SK-N-SH treated with all-trans-retinoic acid at 6 μM for 48 hours (cell line): Measurements from ENCODE around the gene CDCA3.
A peak's percentile ranks its signal among the peaks of the same experiment; 100 is the strongest.

Experiments
- ATAC-seq: fragments of 200-7000 bp; cut with Tn5 transposase; 3 replicates; pipeline ENCODE4 v1.9.1; 2020; ENCODE audit warnings: mild to moderate bottlenecking, moderate library complexity
- ARNTL ChIP-seq: fragments of 450-650 bp; formaldehyde crosslinking; IDR thresholded peaks from 2 replicates; pipeline ENCODE4 v1.5.0; 2020; ENCODE audit warnings: low read depth, mild to moderate bottlenecking, moderate library complexity, borderline replicate concordance
- BACH2 ChIP-seq: fragments of 250-450 bp; sonication (Bioruptor Pico); IDR thresholded peaks from 2 replicates; pipeline ENCODE4 v1.9.0; 2021; ENCODE audit warnings: mild to moderate bottlenecking, borderline replicate concordance
- CSDC2 ChIP-seq: fragments of 250-450 bp; sonication (Bioruptor Pico); IDR thresholded peaks from 2 replicates; pipeline ENCODE4 v1.5.0; 2020; ENCODE audit warnings: mild to moderate bottlenecking, moderate library complexity
- CSRNP3 ChIP-seq: fragments of 250-450 bp; sonication (Bioruptor Pico); IDR thresholded peaks from 2 replicates; pipeline ENCODE4 v1.5.1; 2021; ENCODE audit warnings: mild to moderate bottlenecking, moderate library complexity
- ESRRG ChIP-seq: fragments of 250-450 bp; sonication (Bioruptor Pico); IDR thresholded peaks from 2 replicates; pipeline ENCODE4 v1.6.1; 2021; ENCODE audit warnings: mild to moderate bottlenecking
- GLIS3 ChIP-seq: fragments of 250-450 bp; sonication (Bioruptor Pico); IDR thresholded peaks from 2 replicates; pipeline ENCODE4 v1.5.0; 2020; ENCODE audit warnings: mild to moderate bottlenecking, moderate library complexity
- ISL1 ChIP-seq: fragments of 250-450 bp; sonication (Bioruptor Pico); IDR thresholded peaks from 2 replicates; pipeline ENCODE4 v2.1.2; 2022; ENCODE audit warnings: mild to moderate bottlenecking, moderate library complexity
- OSR1 ChIP-seq: fragments of 250-450 bp; sonication (Bioruptor Pico); IDR thresholded peaks from 2 replicates; pipeline ENCODE4 v1.8.0; 2022; ENCODE audit warnings: moderate library complexity, mild to moderate bottlenecking, inconsistent platforms
- PPARA ChIP-seq: fragments of 250-450 bp; sonication (Bioruptor Pico); IDR thresholded peaks from 2 replicates; pipeline ENCODE4 v1.5.0; 2020; ENCODE audit warnings: mild to moderate bottlenecking, borderline replicate concordance
- RARB ChIP-seq: fragments of 250-450 bp; sonication (Bioruptor Pico); IDR thresholded peaks from 2 replicates; pipeline ENCODE4 v1.8.0; 2021; ENCODE audit warnings: mild to moderate bottlenecking, moderate library complexity
- SNAI2 ChIP-seq: fragments of 250-450 bp; sonication (Bioruptor Pico); IDR thresholded peaks from 2 replicates; pipeline ENCODE4 v1.5.0; 2020; ENCODE audit warnings: mild to moderate bottlenecking, moderate library complexity
- TCF4 ChIP-seq: fragments of 250-450 bp; sonication (Bioruptor Pico); IDR thresholded peaks from 2 replicates; pipeline ENCODE4 v1.8.0; 2021; ENCODE audit warnings: mild to moderate bottlenecking, moderate library complexity, borderline replicate concordance
- TOX ChIP-seq: fragments of 250-450 bp; sonication (Bioruptor Pico); IDR thresholded peaks from 2 replicates; pipeline ENCODE4 v1.8.0; 2021; ENCODE audit warnings: mild to moderate bottlenecking, moderate library complexity, borderline replicate concordance
- ZC3H10 ChIP-seq: fragments of 250-450 bp; sonication (Bioruptor Pico); IDR thresholded peaks from 2 replicates; pipeline ENCODE4 v1.5.1; 2021; ENCODE audit warnings: mild to moderate bottlenecking, moderate library complexity
- ZFP30 ChIP-seq: fragments of 450-650 bp; formaldehyde crosslinking; IDR thresholded peaks from 2 replicates; pipeline ENCODE4 v1.5.0; 2022; ENCODE audit warnings: mild to moderate bottlenecking, moderate library complexity
- ZNF565 ChIP-seq: fragments of 450-650 bp; formaldehyde crosslinking; conservative IDR thresholded peaks from 2 replicates; pipeline ENCODE4 v1.5.0; 2020; ENCODE audit warnings: low read depth, mild to moderate bottlenecking, moderate library complexity
- ZNF70 ChIP-seq: fragments of 450-650 bp; formaldehyde crosslinking; IDR thresholded peaks from 2 replicates; pipeline ENCODE4 v1.5.0; 2020; ENCODE audit warnings: mild to moderate bottlenecking, moderate library complexity
- ZNF8 ChIP-seq: fragments of 450-650 bp; formaldehyde crosslinking; IDR thresholded peaks from 2 replicates; pipeline ENCODE4 v1.5.0; 2020; ENCODE audit warnings: mild to moderate bottlenecking, moderate library complexity
- TF ChIP-seq, protein P1 (sequence below): fragments of 250-450 bp; sonication (Bioruptor Pico); IDR thresholded peaks from 2 replicates; pipeline ENCODE4 v1.5.1; 2020; ENCODE audit warnings: low read depth, mild to moderate bottlenecking, moderate library complexity
- TF ChIP-seq, protein P2 (sequence below): fragments of 250-450 bp; sonication (Bioruptor Pico); IDR thresholded peaks from 2 replicates; pipeline ENCODE4 v1.5.0; 2020; ENCODE audit warnings: mild to moderate bottlenecking, moderate library complexity
- TF ChIP-seq, protein P3 (sequence below): fragments of 250-450 bp; sonication (Bioruptor Pico); IDR thresholded peaks from 2 replicates; pipeline ENCODE4 v1.8.0; 2020; ENCODE audit warnings: mild to moderate bottlenecking, moderate library complexity, borderline replicate concordance

Gene CDCA3

GRCh38 chr12:6851153-6851920 is at the start of gene CDCA3:
TSS of gene CDCA3 (minus strand) at chr12:6851286. CDS start at chr12:6850952, 334 bp downstream.
- no peak for TF ChIP-seq ZNF8 (CRISPR knock-in tag)
- no peak for TF ChIP-seq RARB (CRISPR knock-in tag)
- no peak for TF ChIP-seq PPARA
- no peak for TF ChIP-seq ZNF565 (CRISPR knock-in tag)
- no peak for TF ChIP-seq BACH2
- no peak for TF ChIP-seq ZFP30 (CRISPR knock-in tag)
- TF ChIP-seq SNAI2 (CRISPR knock-in tag) = no peak
- TF ChIP-seq TOX = no peak
- ATAC-seq = peak; percentile 79

DNA sequence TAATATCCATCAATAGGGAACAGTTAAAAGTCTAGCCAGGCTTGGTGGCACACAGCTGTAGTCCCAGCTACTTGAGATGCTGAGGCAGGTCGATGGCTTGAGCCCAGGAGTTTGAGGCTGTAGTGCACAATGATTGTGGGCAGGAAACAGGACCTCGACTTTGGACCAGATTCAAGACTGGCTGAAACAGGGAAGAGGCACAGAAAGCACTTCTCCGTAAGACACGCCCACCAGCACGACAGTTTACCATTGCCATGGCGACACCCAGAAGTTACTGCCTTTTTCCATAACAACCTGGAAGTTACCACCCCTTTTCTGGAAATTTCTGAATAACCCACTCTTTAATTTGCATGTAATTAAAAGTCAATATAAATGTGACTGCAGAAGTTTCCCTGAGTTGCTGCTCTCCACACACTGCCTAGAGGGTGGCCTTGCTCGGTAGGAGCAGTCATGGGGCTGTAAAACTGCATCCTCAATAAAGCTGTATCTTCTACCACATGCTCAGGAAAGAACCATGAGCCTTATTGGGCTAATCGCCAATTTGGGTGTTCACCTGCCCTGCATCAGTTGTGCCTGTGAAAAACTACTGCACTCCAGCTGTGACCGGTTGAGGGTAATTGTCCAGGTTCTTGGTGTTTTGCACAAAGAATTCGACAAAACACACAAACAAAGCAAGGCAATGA is 48.9 kb upstream of the CDCA3 start:
- TF ChIP-seq OSR1 (CRISPR knock-in tag) (no peak), BACH2 (no peak), ZNF8 (CRISPR knock-in tag) (no peak), RARB (CRISPR knock-in tag) (no peak), ZNF565 (CRISPR knock-in tag) (no peak), TCF4 (CRISPR knock-in tag) (no peak), CSRNP3 (CRISPR knock-in tag) (no peak), ZNF70 (CRISPR knock-in tag) (no peak), ZC3H10 (CRISPR knock-in tag) (no peak), ZFP30 (CRISPR knock-in tag) (no peak), TOX (no peak), ARNTL (CRISPR knock-in tag) (no peak)
- TF ChIP-seq, protein P1, sequence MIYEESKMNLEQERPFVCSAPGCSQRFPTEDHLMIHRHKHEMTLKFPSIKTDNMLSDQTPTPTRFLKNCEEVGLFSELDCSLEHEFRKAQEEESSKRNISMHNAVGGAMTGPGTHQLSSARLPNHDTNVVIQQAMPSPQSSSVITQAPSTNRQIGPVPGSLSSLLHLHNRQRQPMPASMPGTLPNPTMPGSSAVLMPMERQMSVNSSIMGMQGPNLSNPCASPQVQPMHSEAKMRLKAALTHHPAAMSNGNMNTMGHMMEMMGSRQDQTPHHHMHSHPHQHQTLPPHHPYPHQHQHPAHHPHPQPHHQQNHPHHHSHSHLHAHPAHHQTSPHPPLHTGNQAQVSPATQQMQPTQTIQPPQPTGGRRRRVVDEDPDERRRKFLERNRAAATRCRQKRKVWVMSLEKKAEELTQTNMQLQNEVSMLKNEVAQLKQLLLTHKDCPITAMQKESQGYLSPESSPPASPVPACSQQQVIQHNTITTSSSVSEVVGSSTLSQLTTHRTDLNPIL = no peak
- no peak for ATAC-seq

- no peak for TF ChIP-seq ISL1
- TF ChIP-seq, protein P2, sequence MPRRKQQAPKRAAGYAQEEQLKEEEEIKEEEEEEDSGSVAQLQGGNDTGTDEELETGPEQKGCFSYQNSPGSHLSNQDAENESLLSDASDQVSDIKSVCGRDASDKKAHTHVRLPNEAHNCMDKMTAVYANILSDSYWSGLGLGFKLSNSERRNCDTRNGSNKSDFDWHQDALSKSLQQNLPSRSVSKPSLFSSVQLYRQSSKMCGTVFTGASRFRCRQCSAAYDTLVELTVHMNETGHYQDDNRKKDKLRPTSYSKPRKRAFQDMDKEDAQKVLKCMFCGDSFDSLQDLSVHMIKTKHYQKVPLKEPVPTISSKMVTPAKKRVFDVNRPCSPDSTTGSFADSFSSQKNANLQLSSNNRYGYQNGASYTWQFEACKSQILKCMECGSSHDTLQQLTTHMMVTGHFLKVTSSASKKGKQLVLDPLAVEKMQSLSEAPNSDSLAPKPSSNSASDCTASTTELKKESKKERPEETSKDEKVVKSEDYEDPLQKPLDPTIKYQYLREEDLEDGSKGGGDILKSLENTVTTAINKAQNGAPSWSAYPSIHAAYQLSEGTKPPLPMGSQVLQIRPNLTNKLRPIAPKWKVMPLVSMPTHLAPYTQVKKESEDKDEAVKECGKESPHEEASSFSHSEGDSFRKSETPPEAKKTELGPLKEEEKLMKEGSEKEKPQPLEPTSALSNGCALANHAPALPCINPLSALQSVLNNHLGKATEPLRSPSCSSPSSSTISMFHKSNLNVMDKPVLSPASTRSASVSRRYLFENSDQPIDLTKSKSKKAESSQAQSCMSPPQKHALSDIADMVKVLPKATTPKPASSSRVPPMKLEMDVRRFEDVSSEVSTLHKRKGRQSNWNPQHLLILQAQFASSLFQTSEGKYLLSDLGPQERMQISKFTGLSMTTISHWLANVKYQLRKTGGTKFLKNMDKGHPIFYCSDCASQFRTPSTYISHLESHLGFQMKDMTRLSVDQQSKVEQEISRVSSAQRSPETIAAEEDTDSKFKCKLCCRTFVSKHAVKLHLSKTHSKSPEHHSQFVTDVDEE (CRISPR knock-in tag) = no peak
- no peak for TF ChIP-seq ZFP30 (CRISPR knock-in tag)
- no peak for TF ChIP-seq ZNF8 (CRISPR knock-in tag)
- TF ChIP-seq ARNTL (CRISPR knock-in tag) = no peak
- TF ChIP-seq PPARA = no peak
- TF ChIP-seq CSRNP3 (CRISPR knock-in tag) = no peak
- no peak for TF ChIP-seq CSDC2
- TF ChIP-seq ZNF565 (CRISPR knock-in tag) = no peak
- no peak for TF ChIP-seq ZNF70 (CRISPR knock-in tag)
- no peak for TF ChIP-seq ESRRG (CRISPR knock-in tag)
- TF ChIP-seq TOX = no peak
- TF ChIP-seq SNAI2 (CRISPR knock-in tag) = no peak
- no peak for TF ChIP-seq TCF4 (CRISPR knock-in tag)
- no peak for TF ChIP-seq RARB (CRISPR knock-in tag)
- TF ChIP-seq OSR1 (CRISPR knock-in tag) = no peak
- no peak for TF ChIP-seq BACH2
- TF ChIP-seq, protein P1 = no peak
- TF ChIP-seq GLIS3 (CRISPR knock-in tag) = no peak
- TF ChIP-seq, protein P3, sequence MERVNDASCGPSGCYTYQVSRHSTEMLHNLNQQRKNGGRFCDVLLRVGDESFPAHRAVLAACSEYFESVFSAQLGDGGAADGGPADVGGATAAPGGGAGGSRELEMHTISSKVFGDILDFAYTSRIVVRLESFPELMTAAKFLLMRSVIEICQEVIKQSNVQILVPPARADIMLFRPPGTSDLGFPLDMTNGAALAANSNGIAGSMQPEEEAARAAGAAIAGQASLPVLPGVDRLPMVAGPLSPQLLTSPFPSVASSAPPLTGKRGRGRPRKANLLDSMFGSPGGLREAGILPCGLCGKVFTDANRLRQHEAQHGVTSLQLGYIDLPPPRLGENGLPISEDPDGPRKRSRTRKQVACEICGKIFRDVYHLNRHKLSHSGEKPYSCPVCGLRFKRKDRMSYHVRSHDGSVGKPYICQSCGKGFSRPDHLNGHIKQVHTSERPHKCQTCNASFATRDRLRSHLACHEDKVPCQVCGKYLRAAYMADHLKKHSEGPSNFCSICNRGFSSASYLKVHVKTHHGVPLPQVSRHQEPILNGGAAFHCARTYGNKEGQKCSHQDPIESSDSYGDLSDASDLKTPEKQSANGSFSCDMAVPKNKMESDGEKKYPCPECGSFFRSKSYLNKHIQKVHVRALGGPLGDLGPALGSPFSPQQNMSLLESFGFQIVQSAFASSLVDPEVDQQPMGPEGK (CRISPR knock-in tag) = no peak
- no peak for ATAC-seq
These were observed 48.3 kb upstream of the CDCA3 start for GRCh38 chr12:6899427-6899826.
